Measurements from ENCODE around the gene MED14. TPM values are rescaled to one million over a fixed set of nuclear protein-coding genes. Genes with fewer than 3 reads are reported as not detected.

Gene MED14
- total RNA-seq, 1 experiment from 2014 or later, result 39.9 TPM

DNA sequence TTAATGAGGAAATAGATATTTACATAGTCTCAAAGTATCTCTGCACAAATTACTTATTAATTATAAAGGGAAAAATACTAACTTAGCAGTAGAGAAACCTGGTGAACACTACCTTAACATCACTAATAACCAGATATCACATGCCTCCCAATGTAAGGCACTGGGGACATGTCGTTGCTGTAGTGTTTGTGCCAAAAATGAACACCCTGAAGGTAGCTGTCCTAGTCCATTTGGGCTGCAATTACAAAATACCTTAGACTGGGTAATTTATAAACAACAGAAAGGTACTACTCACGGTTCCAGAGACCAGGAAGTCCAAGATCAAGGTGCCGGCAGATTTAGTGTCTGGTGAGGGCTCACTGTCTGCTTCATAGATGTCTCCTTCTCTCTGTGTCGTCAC, 122.8 kb downstream of the MED14 start:
- no peaks in the 10 kb centered on the region for H3K79me2 ChIP-seq (ENCODE audit: low read depth)
- ChIA-PET POLR2A (ENCODE audit: unreplicated experiment) (no interaction called here), CTCF (no interaction called here)
- no peak overlapping the region for H3K4me3 ChIP-seq
- DNase-seq, result no peak
- H3K9me3 ChIP-seq (ENCODE audit: insufficient read depth, low read depth), result no peaks in the 10 kb centered on the region
- no peaks in the 10 kb centered on the region for H3K9me2 ChIP-seq (ENCODE audit: insufficient read depth)
- no peak overlapping the region for H3K27ac ChIP-seq
- no peaks in the 10 kb centered on the region for H4K20me1 ChIP-seq (ENCODE audit: insufficient read depth)
- no peaks in the 10 kb centered on the region for H3K36me3 ChIP-seq (ENCODE audit: low read depth)
- no peak overlapping the region for H3K4me2 ChIP-seq
- no peaks in the 10 kb centered on the region for H3F3A ChIP-seq (ENCODE audit: insufficient read depth, low read depth)
- H3K27me3 ChIP-seq (ENCODE audit: insufficient read depth, low read depth), result no peaks in the 10 kb centered on the region
- TF ChIP-seq, protein P1, sequence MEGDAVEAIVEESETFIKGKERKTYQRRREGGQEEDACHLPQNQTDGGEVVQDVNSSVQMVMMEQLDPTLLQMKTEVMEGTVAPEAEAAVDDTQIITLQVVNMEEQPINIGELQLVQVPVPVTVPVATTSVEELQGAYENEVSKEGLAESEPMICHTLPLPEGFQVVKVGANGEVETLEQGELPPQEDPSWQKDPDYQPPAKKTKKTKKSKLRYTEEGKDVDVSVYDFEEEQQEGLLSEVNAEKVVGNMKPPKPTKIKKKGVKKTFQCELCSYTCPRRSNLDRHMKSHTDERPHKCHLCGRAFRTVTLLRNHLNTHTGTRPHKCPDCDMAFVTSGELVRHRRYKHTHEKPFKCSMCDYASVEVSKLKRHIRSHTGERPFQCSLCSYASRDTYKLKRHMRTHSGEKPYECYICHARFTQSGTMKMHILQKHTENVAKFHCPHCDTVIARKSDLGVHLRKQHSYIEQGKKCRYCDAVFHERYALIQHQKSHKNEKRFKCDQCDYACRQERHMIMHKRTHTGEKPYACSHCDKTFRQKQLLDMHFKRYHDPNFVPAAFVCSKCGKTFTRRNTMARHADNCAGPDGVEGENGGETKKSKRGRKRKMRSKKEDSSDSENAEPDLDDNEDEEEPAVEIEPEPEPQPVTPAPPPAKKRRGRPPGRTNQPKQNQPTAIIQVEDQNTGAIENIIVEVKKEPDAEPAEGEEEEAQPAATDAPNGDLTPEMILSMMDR (conservative IDR thresholded peaks at IDR 0.05), result no peak
- no peak for TF ChIP-seq EZH2 (IDR thresholded peaks at IDR 0.05; ENCODE audit: low read depth)
- no peak overlapping the region for H2AFZ ChIP-seq
- H3K4me1 ChIP-seq (replicated peaks; ENCODE audit: insufficient read depth), result no peaks in the 10 kb centered on the region
- intact Hi-C loops (cut with micrococcal nuclease; ENCODE audit: unreplicated experiment), result no loop called here
- BruUV-seq (replicated peaks), result no TSS peak

DNA sequence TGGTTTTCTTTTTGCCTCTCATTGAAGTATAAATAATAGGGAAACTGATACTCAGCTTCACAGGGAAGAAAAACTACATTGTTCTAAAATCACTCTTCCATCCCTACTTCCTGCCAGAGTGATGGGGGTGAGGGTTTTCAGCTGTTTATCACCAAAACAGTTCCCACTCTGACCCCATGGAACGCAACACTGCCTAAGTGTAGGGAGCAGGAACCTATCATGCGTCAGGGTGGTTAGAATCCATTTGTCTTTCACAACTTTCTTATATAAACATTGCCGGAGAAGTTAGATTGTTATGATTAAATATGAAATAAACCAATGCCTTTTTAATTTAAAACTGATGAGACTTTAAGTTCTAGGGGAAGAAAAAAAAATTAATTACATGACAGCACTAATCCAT, 128.0 kb downstream of the MED14 start:
- no peaks in the 10 kb centered on the region for H3K4me1 ChIP-seq (replicated peaks; ENCODE audit: insufficient read depth)
- CTCF ChIA-PET, result no interaction called here
- no peak overlapping the region for H3K27ac ChIP-seq
- no peaks in the 10 kb centered on the region for H3K36me3 ChIP-seq (ENCODE audit: low read depth)
- no TSS peak for BruUV-seq (replicated peaks)
- no peaks in the 10 kb centered on the region for H3K27me3 ChIP-seq (ENCODE audit: insufficient read depth, low read depth)
- intact Hi-C loops (cut with micrococcal nuclease; ENCODE audit: unreplicated experiment), result no loop called here
- H3K9me3 ChIP-seq (ENCODE audit: insufficient read depth, low read depth), result no peaks in the 10 kb centered on the region
- no peak overlapping the region for H2AFZ ChIP-seq
- H3K9me2 ChIP-seq (ENCODE audit: insufficient read depth), result no peaks in the 10 kb centered on the region
- no peaks in the 10 kb centered on the region for H3K79me2 ChIP-seq (ENCODE audit: low read depth)
- no peaks in the 10 kb centered on the region for H3F3A ChIP-seq (ENCODE audit: insufficient read depth, low read depth)
- no peak overlapping the region for H3K4me3 ChIP-seq
- POLR2A ChIA-PET (ENCODE audit: unreplicated experiment), result no interaction called here
- H3K4me2 ChIP-seq, result no peak overlapping the region
- TF ChIP-seq, protein P1 (conservative IDR thresholded peaks at IDR 0.05), result no peak
- no peak for TF ChIP-seq EZH2 (IDR thresholded peaks at IDR 0.05; ENCODE audit: low read depth)
- H4K20me1 ChIP-seq (ENCODE audit: insufficient read depth), result no peaks in the 10 kb centered on the region
- no peak for DNase-seq

DNA sequence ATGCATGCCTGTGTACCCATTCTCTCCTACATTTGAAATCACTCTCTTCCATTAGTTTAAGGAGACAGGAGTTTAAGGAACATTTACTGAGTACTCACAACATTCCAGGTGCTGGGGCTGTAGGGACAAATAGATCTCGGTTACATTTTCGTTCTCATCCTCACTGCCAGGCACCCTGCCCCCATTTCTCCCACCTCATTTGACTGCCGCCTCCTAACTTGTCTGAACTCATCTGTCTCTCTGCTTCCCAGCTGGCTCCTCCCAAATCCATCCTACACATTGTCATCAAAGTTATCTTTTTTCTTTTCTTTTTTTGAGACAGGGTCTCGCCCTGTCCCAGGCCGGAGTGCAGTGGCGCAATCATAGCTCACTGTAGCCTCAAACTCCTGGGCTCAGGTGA, 131.9 kb downstream of the MED14 start:
- BruUV-seq (replicated peaks), result no TSS peak
- H3K9me3 ChIP-seq (ENCODE audit: insufficient read depth, low read depth), result no peaks in the 10 kb centered on the region

More for the DNA sequence above, 131.9 kb downstream of the MED14 start:
- no peaks in the 10 kb centered on the region for H3K79me2 ChIP-seq (ENCODE audit: low read depth)
- no peaks in the 10 kb centered on the region for H3K36me3 ChIP-seq (ENCODE audit: low read depth)
- no peak overlapping the region for H3K4me3 ChIP-seq
- TF ChIP-seq, protein P1 (conservative IDR thresholded peaks at IDR 0.05), result no peak
- TF ChIP-seq EZH2 (IDR thresholded peaks at IDR 0.05; ENCODE audit: low read depth), result no peak
- H3F3A ChIP-seq (ENCODE audit: insufficient read depth, low read depth), result no peaks in the 10 kb centered on the region
- no peak overlapping the region for H3K27ac ChIP-seq
- DNase-seq, result no peak
- H3K27me3 ChIP-seq (ENCODE audit: insufficient read depth, low read depth), result no peaks in the 10 kb centered on the region
- ChIA-PET CTCF (no interaction called here), POLR2A (ENCODE audit: unreplicated experiment) (no interaction called here)
- no peaks in the 10 kb centered on the region for H4K20me1 ChIP-seq (ENCODE audit: insufficient read depth)
- intact Hi-C loops (cut with micrococcal nuclease; ENCODE audit: unreplicated experiment), result no loop called here
- H3K4me2 ChIP-seq, result no peak overlapping the region
- no peak overlapping the region for H2AFZ ChIP-seq
- no peaks in the 10 kb centered on the region for H3K9me2 ChIP-seq (ENCODE audit: insufficient read depth)
- no peaks in the 10 kb centered on the region for H3K4me1 ChIP-seq (replicated peaks; ENCODE audit: insufficient read depth)

Other genes starting within 250 kb of the MED14 start
- 45.5 and 49.7 TPM in 2 replicates for gene ATP6AP2, start 154.6 kb downstream of the MED14 start, total RNA-seq (2021)
- gene MPC1L, start 112.1 kb downstream of the MED14 start, total RNA-seq (2021), result not detected in 2 replicates
- 5.3 and 8.1 TPM in 2 replicates for gene CXorf38, start 88.0 kb downstream of the MED14 start, total RNA-seq (2021)